Skeletal muscle tissue (tissue), 4 donors: Measurements from ENCODE around the gene CEP85. TPM values are rescaled to one million over a fixed set of nuclear protein-coding genes. Genes with fewer than 3 reads are reported as not detected.

Source experiments
- H3K27ac ChIP-seq: one replicate; pipeline ENCODE4 v1.7.0; 2013; ENCODE audit warnings: mild to moderate bottlenecking, low read depth, low read length, inconsistent platforms
- H3K27me3 ChIP-seq, 3 donors: one replicate each; pipeline ENCODE4 v1.7.0; 2013; ENCODE audit warnings: low read length in 3 of 3; ENCODE audit not compliant: control insufficient read depth in 3 of 3, insufficient read depth in 3 of 3
- H3K36me3 ChIP-seq, 3 donors: one replicate each; pipeline ENCODE4 v1.7.0; 2013; ENCODE audit warnings: low read length in 3 of 3; ENCODE audit not compliant: control insufficient read depth in 3 of 3, insufficient read depth in 3 of 3
- H3K4me1 ChIP-seq, 3 donors: one replicate each; pipeline ENCODE4 v1.7.0; 2013; ENCODE audit warnings: low read length in 3 of 3, mild to moderate bottlenecking in 3 of 3; ENCODE audit not compliant: control insufficient read depth in 3 of 3, insufficient read depth in 3 of 3
- H3K4me3 ChIP-seq, 3 donors: one replicate each; pipeline ENCODE4 v1.7.0; 2013; ENCODE audit warnings: low read length in 3 of 3
- H3K9ac ChIP-seq, 3 donors: one replicate each; pipeline ENCODE4 v1.7.0; 2013; ENCODE audit warnings: low read length in 3 of 3, mild to moderate bottlenecking in 3 of 3, moderate library complexity in 2 of 3, low read depth in 1 of 3
- H3K9me3 ChIP-seq, 3 donors: one replicate each; pipeline ENCODE4 v1.7.0; 2013; ENCODE audit warnings: low read length in 3 of 3; ENCODE audit not compliant: control insufficient read depth in 3 of 3
- total RNA-seq: library from RNA; depleted of rRNA; stranded (reverse); fragments of >200 nt; gene quantifications from one replicate; pipeline ENCODE4 v1.2.3, GENCODE V29; 2014
- donor health status: Osteomylitis.

The CEP85 gene
- total RNA-seq, 1 donor from 2014 or later, result 25.1 TPM

DNA sequence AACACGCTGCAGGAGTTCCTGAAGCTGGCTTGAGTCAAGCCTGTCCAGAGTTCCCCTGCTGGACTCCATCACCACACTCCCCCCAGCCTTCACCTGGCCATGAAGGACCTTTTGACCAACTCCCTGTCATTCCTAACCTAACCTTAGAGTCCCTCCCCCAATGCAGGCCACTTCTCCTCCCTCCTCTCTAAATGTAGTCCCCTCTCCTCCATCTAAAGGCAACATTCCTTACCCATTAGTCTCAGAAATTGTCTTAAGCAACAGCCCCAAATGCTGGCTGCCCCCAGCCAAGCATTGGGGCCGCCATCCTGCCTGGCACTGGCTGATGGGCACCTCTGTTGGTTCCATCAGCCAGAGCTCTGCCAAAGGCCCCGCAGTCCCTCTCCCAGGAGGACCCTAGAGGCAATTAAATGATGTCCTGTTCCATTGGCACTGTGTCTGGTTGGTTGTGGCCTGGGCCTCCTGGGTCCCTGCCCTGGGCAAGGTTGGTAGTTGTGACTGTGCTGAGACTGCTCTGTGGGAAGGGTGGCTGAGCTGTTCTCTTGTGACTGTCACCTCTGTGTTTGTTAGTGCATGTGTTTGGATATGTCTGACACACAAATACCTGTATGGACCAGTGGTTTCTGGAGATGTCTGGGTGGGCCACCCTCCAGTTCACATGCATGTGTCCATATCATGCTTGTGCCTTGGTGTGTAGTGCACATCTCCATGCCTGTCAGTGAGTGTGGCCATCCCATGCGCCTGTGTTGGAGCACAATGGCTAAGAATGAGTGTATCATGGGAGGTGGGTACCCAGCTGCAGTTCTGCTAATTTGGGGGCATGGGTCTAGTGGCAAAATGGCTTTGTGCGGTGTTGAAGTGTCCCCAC is 47.3 kb downstream of the CEP85 start:
- Histone ChIP-seq H3K9ac (peak overlapping the region in 1 of 3 donors; percentile 33), H3K4me1 (peaks cover 64 to 90% (median 86%) of the 10 kb centered on the region in 3 donors), H3K27ac (no peak overlapping the region), H3K36me3 (peaks cover 32 to 41% (median 38%) of the 10 kb centered on the region in 3 donors), H3K9me3 (no peaks in the 10 kb centered on the region), H3K4me3 (peak overlapping the region in 1 of 3 donors; percentile 13), H3K27me3 (no peaks in the 10 kb centered on the region)

DNA sequence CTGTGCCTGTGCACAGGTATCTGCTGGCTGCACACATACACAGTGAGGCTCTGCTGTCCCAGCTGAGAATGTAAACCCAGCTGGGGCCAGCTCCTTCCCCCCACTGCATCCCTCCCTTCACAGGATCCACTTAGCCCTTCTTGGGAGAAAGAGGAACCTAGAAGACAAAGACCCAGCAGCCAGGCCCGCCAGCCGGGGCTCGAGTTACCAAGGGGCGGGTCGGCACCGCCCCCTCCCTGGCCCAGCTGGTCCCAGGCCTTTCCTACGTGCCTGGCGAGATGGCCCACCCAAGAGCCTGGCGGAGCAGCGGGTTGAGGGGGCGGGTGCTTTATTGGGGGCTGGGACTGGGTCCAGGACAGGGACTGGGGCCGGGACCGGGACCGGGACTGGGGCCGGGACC is 48.0 kb downstream of the CEP85 start:
- peaks cover 25 to 34% (median 31%) of the 10 kb centered on the region in 3 donors for H3K36me3 ChIP-seq
- peak overlapping the region in 1 of 3 donors; percentile 33 for H3K9ac ChIP-seq
- H3K27ac ChIP-seq, result no peak overlapping the region
- H3K27me3 ChIP-seq, result no peaks in the 10 kb centered on the region
- H3K9me3 ChIP-seq, result no peaks in the 10 kb centered on the region
- peaks cover 62 to 88% (median 84%) of the 10 kb centered on the region in 3 donors for H3K4me1 ChIP-seq
- peak overlapping the region in 1 of 3 donors; percentile 13 for H3K4me3 ChIP-seq

DNA sequence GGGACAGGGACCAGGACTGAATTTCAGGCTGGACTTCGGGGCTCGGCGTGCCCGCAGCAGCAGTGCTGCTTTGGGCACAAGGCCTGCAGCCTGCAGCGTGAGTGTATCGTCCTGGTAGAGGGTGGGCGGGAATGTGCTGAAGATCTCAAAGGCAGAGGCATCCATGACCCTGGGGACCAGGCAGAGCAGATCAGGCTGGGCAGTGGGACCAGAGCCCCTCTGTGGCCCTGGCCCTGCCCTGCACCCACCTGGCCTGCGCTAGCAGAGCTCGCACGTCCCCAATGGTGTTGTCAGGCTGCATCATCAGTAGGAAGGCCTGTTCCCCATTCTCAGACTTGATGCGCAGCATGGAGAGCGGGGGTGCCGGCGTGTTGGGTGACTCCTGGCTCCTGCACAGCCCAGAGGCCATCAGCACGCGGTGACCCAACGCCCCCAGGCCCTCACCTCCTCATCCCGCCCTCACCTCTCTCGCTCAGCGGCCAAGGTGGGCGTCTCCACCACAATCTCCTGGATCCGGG is 48.5 kb downstream of the CEP85 start:
- Histone ChIP-seq H3K9me3 (no peaks in the 10 kb centered on the region), H3K9ac (peak overlapping the region in 1 of 3 donors; percentile 32), H3K27ac (no peak overlapping the region), H3K36me3 (peaks cover 20 to 29% (median 26%) of the 10 kb centered on the region in 3 donors), H3K4me1 (peaks cover 62 to 88% (median 84%) of the 10 kb centered on the region in 3 donors), H3K4me3 (no peak overlapping the region), H3K27me3 (no peaks in the 10 kb centered on the region)

- peaks cover 13 to 21% (median 18%) of the 10 kb centered on the region in 3 donors for H3K36me3 ChIP-seq
- peaks cover 58 to 88% (median 77%) of the 10 kb centered on the region in 3 donors for H3K4me1 ChIP-seq
- H3K27ac ChIP-seq, result no peak overlapping the region
- peak overlapping the region in 1 of 3 donors; percentile 16 for H3K9ac ChIP-seq
- no peaks in the 10 kb centered on the region for H3K27me3 ChIP-seq
- no peaks in the 10 kb centered on the region for H3K9me3 ChIP-seq
- no peak overlapping the region for H3K4me3 ChIP-seq
Observed at GRCh38 chr1:26283279-26283853, 49.4 kb downstream of the CEP85 start.

- Histone ChIP-seq H3K4me1 (peaks cover 52 to 88% (median 77%) of the 10 kb centered on the region in 3 donors), H3K4me3 (peak overlapping the region in 1 of 3 donors; percentile 1), H3K9me3 (no peaks in the 10 kb centered on the region), H3K27ac (peak overlapping the region; percentile 74), H3K27me3 (no peaks in the 10 kb centered on the region), H3K36me3 (peaks cover 12 to 17% (median 12%) of the 10 kb centered on the region in 3 donors), H3K9ac (peak overlapping the region; percentile 12 to 59 (median 57))
Observed at GRCh38 chr1:26283871-26284596, 50.0 kb downstream of the CEP85 start.

DNA sequence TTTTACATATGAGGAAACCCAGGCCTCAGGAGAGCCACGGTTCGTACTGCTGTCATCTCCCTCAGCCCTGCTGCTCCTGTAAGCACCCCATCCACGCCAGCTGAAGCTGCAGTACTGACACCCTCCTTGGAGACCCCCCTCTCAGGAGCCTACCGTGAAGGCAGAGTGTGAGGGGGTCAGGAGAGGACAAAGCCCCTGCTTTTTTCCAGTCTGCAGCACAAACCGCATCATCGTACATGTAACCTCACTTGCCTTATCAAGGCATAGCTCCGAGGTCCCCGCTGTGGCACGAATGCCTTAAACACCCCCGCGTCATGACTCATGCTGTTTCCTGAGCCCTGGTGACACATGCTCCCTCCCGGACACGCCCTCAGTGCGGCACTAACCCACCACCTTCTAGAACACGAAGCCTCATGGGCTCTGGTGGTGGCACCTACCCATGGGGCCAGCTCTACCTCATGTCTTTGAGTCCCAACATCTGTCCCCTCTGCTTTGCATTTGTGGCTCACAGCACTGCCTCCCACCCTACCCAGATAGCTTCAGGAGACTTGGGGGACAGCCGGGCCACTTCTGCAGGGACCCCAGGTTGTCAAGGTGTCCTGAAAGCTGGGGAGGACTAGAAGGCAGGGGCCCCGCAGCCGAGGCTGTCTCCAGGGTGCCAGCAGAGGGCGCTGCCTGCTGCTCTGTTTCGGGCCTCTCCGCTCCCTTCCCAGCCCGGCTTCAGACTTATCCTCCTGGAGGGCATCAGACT is 50.8 kb downstream of the CEP85 start:
- Histone ChIP-seq H3K9ac (peak overlapping the region; percentile 14 to 59 (median 57)), H3K4me1 (peaks cover 50 to 88% (median 77%) of the 10 kb centered on the region in 3 donors), H3K27ac (peak overlapping the region; percentile 74), H3K27me3 (no peaks in the 10 kb centered on the region), H3K9me3 (no peaks in the 10 kb centered on the region), H3K36me3 (peaks cover 6 to 11% (median 10%) of the 10 kb centered on the region in 3 donors), H3K4me3 (peak overlapping the region in 1 of 3 donors; percentile 1)

DNA sequence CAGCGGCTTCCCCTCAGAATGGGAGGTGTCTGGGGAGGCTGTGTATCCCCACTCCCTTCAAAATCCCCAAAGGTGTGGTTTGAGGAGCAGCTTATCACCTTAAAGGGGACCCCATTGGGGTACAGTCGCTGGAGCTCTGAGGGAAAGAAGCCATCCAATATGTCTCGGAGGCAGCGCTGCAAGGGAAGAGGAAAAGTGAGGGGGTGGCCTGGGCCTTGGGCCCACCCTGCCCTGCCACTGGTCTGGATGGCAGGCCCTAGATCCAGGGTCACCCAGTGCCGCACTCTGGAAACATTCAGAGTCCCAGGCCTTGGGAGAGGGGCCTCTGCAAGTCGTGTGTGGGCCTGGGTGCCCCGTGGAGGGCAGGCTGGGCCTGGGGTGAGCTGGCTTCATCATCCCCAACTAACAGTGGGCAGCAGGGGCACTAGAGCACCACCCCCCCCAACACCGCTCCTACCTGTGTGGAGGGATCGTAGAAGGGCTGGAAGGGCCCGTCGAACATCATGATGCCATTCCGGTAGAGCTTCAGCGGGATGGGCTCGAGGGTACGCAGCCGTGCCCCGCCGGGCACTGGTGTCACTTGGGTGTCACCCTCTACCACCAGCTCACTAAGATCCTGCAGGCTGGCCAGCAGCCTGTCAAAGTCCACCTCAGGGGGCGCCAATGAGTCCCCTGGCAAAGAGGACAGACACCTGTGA is 51.5 kb downstream of the CEP85 start:
- no peaks in the 10 kb centered on the region for H3K9me3 ChIP-seq
- H3K27ac ChIP-seq, result peak overlapping the region; percentile 74
- H3K4me3 ChIP-seq, result peak overlapping the region in 1 of 3 donors; percentile 13
- no peaks in the 10 kb centered on the region for H3K27me3 ChIP-seq
- peak overlapping the region in 2 of 3 donors; percentile 14 to 57 for H3K9ac ChIP-seq
- peaks cover 6 to 11% (median 10%) of the 10 kb centered on the region in 3 donors for H3K36me3 ChIP-seq
- peaks cover 54 to 92% (median 70%) of the 10 kb centered on the region in 3 donors for H3K4me1 ChIP-seq

GRCh38 chr1:26286064-26286416 is 52.0 kb downstream of the CEP85 start:
- H3K27me3 ChIP-seq, result no peaks in the 10 kb centered on the region
- H3K9ac ChIP-seq, result no peak overlapping the region
- no peak overlapping the region for H3K4me3 ChIP-seq
- peaks cover 55 to 92% (median 70%) of the 10 kb centered on the region in 3 donors for H3K4me1 ChIP-seq
- peaks cover 6 to 10% (median 8%) of the 10 kb centered on the region in 3 donors for H3K36me3 ChIP-seq
- no peaks in the 10 kb centered on the region for H3K9me3 ChIP-seq
- H3K27ac ChIP-seq, result peak overlapping the region; percentile 74
